Choroid plexus epithelial cell (primary cell): ENCODE measurements around the gene SLC38A11.
"Not testable (repeated sequence)": the region's sequence is repeated elsewhere in the genome, so short reads cannot be mapped to it uniquely, and the experiment has no call there.

ENCODE experiments used
- DNase-seq: peaks from one replicate; pipeline ENCODE4 v3.0.0-alpha.2; 2010; ENCODE audit warnings: low read depth
- H3K4me3 ChIP-seq: 2 replicates; pipeline ENCODE4 v1.5.1; 2011; ENCODE audit warnings: low read depth, mild to moderate bottlenecking, control low read depth, low read length, moderate library complexity
- CTCF ChIP-seq: conservative IDR thresholded peaks from 2 replicates; pipeline ENCODE4 v1.5.1; 2011; ENCODE audit warnings: low read depth, mild to moderate bottlenecking, control low read depth, inconsistent platforms, low read length, moderate library complexity

The SLC38A11 gene

GRCh38 chr2:164860694-164861042 is 94.7 kb downstream of the SLC38A11 start:
- no peak for TF ChIP-seq CTCF
- no peak overlapping the region for H3K4me3 ChIP-seq
- DNase-seq = no peak

GRCh38 chr2:164859906-164860693 is 95.2 kb downstream of the SLC38A11 start:
- not testable (repeated sequence) for DNase-seq, H3K4me3 ChIP-seq

GRCh38 chr2:164859251-164859818 is 96.0 kb downstream of the SLC38A11 start:
- TF ChIP-seq CTCF = no peak
- DNase-seq = no peak
- H3K4me3 ChIP-seq = no peak overlapping the region

GRCh38 chr2:164852086-164852485 is 103.2 kb downstream of the SLC38A11 start:
- H3K4me3 ChIP-seq = no peak overlapping the region
- TF ChIP-seq CTCF = no peak
- no peak for DNase-seq

- H3K4me3 ChIP-seq = no peak overlapping the region
- DNase-seq = peak; percentile 47
- TF ChIP-seq CTCF = no peak
Observed at GRCh38 chr2:164850235-164850634, 105.1 kb downstream of the SLC38A11 start.

- TF ChIP-seq CTCF = no peak
- H3K4me3 ChIP-seq = no peak overlapping the region
- no peak for DNase-seq
Observed at GRCh38 chr2:164849506-164849905, 105.8 kb downstream of the SLC38A11 start.

GRCh38 chr2:164847981-164848741 is 107.2 kb downstream of the SLC38A11 start:
- TF ChIP-seq CTCF = no peak
- H3K4me3 ChIP-seq = no peak overlapping the region
- DNase-seq = no peak
